NCI-H2029 treated with DMSO at 0.1 percent for 48 hours (cell line): Measurements from ENCODE around the gene CDK19.
"Not testable (repeated sequence)": the region's sequence is repeated elsewhere in the genome, so short reads cannot be mapped to it uniquely, and the experiment has no call there.

Source experiments
- DNase-seq: peaks from one replicate; lab custom pipeline; 2025; lab: John Stamatoyannopoulos, UW

CDK19 gene

GRCh38 chr6:110620065-110620464 lies 195.2 kb downstream of the CDK19 start:
- no peak for DNase-seq

- no peak for DNase-seq
Measured at GRCh38 chr6:110619275-110619908, 195.9 kb downstream of the CDK19 start.

- DNase-seq = no peak
Measured at GRCh38 chr6:110618591-110619267, 196.5 kb downstream of the CDK19 start.

GRCh38 chr6:110617057-110617456 lies 198.2 kb downstream of the CDK19 start:
- no peak for DNase-seq

GRCh38 chr6:110615722-110616121 lies 199.5 kb downstream of the CDK19 start:
- DNase-seq = no peak

GRCh38 chr6:110614586-110614985 lies 200.7 kb downstream of the CDK19 start:
- no peak for DNase-seq

- no peak for DNase-seq
Measured at GRCh38 chr6:110614106-110614505, 201.2 kb downstream of the CDK19 start.

GRCh38 chr6:110613356-110613755 lies 201.9 kb downstream of the CDK19 start:
- DNase-seq = no peak

- no peak for DNase-seq
Measured at GRCh38 chr6:110612298-110612697, 203.0 kb downstream of the CDK19 start.

- no peak for DNase-seq
Measured at GRCh38 chr6:110609101-110609500, 206.2 kb downstream of the CDK19 start.

GRCh38 chr6:110608151-110608550 lies 207.1 kb downstream of the CDK19 start:
- no peak for DNase-seq

GRCh38 chr6:110606151-110606550 lies 209.1 kb downstream of the CDK19 start:
- DNase-seq = no peak

GRCh38 chr6:110600640-110601039 lies 214.6 kb downstream of the CDK19 start:
- not testable (repeated sequence) for DNase-seq

- DNase-seq = no peak
Measured at GRCh38 chr6:110597761-110598160, 217.5 kb downstream of the CDK19 start.

- DNase-seq = no peak
Measured at GRCh38 chr6:110596354-110596753, 218.9 kb downstream of the CDK19 start.

GRCh38 chr6:110595112-110595511 lies 220.2 kb downstream of the CDK19 start:
- no peak for DNase-seq

- no peak for DNase-seq
Measured at GRCh38 chr6:110593637-110594036, 221.6 kb downstream of the CDK19 start.

GRCh38 chr6:110592765-110593164 lies 222.5 kb downstream of the CDK19 start:
- no peak for DNase-seq

GRCh38 chr6:110590821-110591351 lies 224.4 kb downstream of the CDK19 start:
- no peak for DNase-seq

- no peak for DNase-seq
Measured at GRCh38 chr6:110589865-110590513, 225.3 kb downstream of the CDK19 start.

GRCh38 chr6:110587328-110587727 lies 227.9 kb downstream of the CDK19 start:
- no peak for DNase-seq

GRCh38 chr6:110581679-110582078 lies 233.6 kb downstream of the CDK19 start:
- no peak for DNase-seq

- DNase-seq = not testable (repeated sequence)
Measured at GRCh38 chr6:110577596-110578167, 237.6 kb downstream of the CDK19 start.
